A549 treated with DMSO at 1 μM for 4 hours (cell line): ENCODE data around the gene ITIH2. TPM values are rescaled to one million over a fixed set of nuclear protein-coding genes. Genes with fewer than 3 reads are reported as not detected.

Experiments used
- total RNA-seq: library from RNA; stranded (reverse); fragments of 200-300 nt; extraction: Qiagen RNA extraction; gene quantifications from 5 replicates; pipeline ENCODE4 v1.2.3, GENCODE V29; 2022; ENCODE audit warnings: low read depth

ITIH2 gene
- 0.19 to 0.53 TPM (median 0.32 TPM) in 5 replicates for total RNA-seq

GRCh38 chr10:7703140-7703539 lies at the start of gene ITIH2:
TSS of gene ITIH2 (plus strand) at chr10:7703316. CDS start at chr10:7703435, 119 bp downstream.

GRCh38 chr10:7666253-7667023 lies 36.7 kb upstream of the ITIH2 start, which contains the start of gene ITIH5:
TSS of gene ITIH5 (minus strand) at chr10:7666966. CDS start at chr10:7666892, 74 bp downstream.

GRCh38 chr10:7787857-7788638 lies 84.9 kb downstream of the ITIH2 start, which contains the start of the genes ATP5F1C and KIN:
TSS of gene ATP5F1C (plus strand) at chr10:7788177. CDS start at chr10:7788208, 31 bp downstream.
TSS of gene KIN (minus strand) at chr10:7787993. CDS start at chr10:7787933, 60 bp downstream.

Other genes with a start within 250 kb of the ITIH2 start
- gene ITIH5, start 36.4 kb upstream of the ITIH2 start, total RNA-seq, result 0.08 to 0.14 TPM (median 0.10 TPM) in 5 replicates
- gene KIN, start 84.7 kb downstream of the ITIH2 start, total RNA-seq, result 10.3 to 16.2 TPM (median 13.8 TPM) in 5 replicates
- gene ATP5F1C, start 84.9 kb downstream of the ITIH2 start, total RNA-seq, result 256 to 334 TPM (median 278 TPM) in 5 replicates
- 7.2 to 9.1 TPM (median 8.9 TPM) in 5 replicates for gene TAF3, start 115.2 kb downstream of the ITIH2 start, total RNA-seq